ENCODE results near the gene LRRC75A.
A peak's percentile ranks its signal among the peaks of the same experiment; 100 is the strongest.

The LRRC75A gene

DNA sequence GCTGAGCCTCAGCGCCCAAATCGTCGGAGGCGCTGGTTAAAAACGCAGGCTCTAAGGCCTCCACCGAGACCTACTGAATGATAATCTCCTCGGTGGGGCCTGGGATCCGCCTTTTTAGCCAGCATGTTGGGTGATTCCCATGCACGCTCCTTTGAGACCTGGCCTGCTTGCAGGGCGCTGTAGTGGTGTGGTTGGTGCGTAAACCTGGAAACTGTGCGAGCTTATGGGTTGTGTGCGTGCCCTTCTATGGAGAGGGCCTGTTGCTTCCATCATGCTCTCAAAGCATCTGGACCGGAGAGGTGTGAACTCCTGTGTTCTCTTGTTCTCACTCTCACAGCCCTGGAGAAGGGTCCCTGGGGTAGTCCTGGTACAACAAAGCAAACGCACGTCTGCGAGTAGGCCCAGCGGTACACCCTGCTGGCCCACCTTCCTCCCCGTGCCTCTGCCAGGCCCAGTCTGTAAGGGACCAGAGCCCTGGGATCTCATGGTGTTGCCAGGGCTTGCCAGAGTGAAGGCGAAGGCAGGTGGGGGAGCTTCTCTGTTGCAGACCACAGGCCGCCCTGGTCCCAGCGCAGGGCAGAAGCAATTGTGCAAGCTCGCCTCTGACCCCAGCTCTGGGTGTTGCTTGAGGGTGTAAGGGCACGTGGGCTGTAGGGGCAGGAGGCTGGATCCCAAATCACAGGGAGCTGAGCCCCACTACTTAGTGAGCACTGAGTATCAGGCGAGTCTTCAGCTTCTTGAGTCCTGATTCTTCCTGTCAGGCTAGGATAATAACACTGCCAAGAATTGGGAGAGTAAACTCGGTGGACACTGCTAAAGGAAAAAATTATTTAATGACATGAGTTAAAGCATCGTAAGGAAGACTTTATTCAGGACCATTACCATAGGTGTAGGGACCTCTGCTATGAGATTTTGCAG is 879 bp upstream of the LRRC75A start:
- DNase-seq: no peak

DNA sequence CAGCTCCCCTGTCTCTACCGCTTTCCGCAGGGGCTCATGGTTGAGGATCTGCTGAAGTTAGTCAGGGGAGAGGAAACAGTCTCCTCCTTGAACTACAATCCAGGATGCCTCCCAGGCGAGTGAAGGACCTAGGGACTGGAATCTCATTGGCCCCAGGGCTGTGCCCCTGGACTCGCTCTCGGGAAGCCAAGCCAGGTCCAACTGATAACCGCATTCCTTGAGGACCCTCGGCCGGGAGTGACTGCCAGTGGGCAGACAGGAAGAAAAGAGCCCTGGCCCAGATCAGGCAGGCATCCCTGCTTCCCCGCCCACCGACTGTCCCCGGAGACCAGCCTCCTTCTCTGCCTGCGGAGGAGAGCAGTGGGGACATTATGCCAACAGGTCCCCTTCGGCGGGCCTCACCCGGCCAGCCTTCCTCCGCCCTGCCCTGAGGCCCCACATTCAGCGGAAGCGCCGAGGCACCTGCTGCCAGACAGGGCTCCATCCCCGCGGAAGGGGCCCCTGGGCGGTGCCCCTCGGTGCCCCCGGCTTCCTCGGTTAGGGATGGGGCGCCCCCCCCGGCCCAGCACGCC is 776 bp downstream of the LRRC75A start:
- no peak for DNase-seq

DNA sequence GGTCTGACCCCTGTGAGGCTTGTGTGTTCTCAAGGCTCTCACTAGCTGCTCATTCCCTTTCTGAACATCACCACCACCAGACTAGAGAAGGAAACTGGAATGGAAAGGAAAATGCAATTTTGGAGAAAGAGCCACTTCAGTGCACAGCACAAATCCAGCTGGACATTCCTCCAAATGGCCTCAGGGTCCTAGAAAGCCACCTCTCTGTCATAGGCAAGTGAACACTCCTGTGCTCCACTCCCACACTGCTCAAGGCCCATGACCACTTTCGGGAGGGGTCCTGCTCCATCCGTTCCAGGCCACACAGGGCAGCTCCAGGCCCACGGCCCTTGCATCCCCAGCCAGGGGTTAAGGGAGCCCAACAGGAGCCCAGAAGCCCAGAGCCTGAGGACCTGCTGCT is 2.6 kb downstream of the LRRC75A start:
- no peak for DNase-seq

DNA sequence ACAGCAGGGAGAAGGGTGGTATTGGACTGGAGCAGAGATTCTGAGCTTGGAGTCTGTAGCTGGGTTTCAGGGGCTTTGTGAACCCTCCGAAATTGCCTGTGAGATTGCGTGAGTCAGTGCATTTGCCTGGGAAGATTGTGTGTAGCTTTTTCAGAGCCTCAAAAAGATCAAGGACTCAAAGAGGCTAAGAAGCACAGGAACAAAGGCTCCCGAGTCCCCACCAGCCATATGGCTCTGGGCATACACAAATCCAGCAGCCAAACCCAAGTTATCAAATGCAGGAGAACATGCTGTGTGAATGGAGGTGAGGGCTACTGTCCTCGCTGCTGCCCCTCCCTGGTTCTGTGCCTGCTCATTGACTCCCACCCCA is 3.0 kb downstream of the LRRC75A start:
- DNase-seq: no peak

DNA sequence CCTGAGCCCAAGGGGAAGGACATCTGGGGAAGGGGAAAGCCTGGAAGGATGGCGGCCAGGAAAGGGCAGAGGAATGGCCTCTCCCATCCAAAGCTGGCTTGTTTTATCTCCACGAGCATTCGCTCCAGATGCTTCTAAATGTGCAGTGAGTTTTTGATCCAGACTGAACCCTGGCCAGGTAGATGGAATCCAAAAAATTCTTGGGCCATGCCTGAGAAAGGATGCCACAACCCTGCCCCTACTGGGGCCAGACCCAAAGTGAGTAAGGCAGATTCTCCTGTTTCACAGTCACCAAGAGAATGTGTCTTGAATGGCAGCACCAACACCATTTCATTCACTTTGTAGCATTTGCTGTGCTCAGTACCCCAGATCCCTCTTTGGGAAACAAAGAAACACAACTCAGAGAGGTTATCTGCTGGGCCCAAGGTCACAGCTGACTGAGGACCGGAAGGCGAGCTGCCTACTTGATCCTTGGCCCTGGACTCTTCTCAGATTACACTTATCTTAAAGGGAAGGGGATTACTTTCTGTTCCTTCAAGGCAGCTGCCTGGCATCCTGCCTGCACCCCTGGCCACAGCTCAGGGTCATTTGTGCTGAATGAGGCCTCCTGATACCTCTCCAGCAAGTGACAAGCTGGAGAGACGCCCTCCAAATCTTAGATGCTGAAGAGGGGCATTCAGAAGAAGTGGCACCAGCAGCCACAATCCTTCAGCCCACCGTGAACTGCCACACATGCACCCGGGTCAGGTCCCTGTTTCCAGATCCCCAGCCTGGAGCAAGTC is 3.6 kb downstream of the LRRC75A start:
- DNase-seq: no peak

DNA sequence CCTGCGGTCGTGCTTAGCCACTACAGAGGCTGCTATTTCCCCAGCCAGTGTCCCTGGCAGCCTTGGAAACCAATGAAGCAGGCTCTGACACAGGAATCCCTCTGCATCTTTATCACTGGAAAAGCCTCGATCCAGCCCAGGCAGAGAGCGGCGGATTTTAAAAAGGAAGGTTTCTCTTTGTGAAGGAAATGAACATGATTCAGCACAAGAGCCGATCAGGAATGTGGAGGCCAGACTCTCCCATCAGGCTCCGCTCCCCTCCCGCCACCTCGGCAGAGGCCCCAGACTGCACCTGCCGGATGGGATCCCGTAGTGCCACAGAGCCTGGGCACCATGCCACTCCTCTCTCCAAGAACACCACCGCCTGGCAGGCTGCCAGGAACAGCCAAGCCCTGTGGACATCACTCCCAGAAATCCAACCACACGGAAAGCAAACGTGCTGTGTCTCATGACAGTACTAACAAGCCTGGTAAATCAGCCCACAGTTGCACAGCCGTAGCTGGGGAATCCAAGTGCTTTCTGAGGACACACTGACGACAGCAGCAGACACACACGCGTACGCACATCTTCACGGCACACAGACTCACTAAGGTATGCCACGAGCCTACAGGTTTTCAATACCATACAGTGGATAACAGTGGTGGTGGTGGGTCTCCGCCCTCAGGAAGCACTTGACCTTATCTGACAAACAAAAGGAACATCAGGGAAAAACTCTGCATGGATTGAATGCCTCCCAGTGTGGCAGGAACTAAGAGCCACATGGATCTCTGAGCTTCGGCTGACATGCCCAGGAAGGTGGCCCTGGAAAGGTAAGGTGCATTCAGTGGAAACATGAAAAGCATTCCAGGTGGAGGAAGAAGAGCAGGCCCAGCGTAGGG is 5.4 kb downstream of the LRRC75A start:
- peak; percentile 83 for DNase-seq

DNA sequence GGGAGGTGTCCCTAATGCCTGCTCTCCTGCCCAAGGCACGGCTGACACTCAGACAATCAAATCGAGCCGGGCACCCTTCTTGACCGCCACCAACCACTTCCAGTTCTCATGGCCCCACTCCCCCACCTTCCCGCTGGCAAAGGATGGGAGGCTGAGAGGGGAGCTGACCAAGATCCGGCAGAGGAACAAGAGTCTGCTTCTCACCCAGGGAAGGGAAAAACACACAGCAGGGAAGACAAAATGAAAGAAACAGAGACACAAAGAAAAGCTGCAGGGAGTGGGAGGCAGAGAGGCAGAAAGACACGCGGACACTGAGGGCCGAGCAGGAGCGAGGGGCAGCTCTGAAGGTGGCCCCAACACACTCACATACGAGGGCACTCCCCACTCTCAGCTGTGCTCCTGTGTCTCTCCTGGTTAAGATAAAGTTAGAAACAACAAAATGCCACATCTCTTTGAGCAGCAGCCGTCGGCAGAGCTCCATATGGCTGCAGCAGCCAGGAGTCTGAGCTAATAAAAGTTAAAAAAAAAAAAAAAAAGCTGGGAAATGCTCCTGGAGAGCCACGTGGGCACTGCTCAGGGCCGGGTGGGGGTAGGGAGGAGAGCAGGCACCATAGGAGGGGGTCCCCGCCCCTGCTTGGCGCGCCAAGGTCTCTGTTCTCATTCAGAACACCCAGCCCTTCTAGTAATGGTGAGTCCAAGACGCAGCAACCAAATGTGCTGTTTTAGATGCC is 7.4 kb downstream of the LRRC75A start:
- no peak for DNase-seq

DNA sequence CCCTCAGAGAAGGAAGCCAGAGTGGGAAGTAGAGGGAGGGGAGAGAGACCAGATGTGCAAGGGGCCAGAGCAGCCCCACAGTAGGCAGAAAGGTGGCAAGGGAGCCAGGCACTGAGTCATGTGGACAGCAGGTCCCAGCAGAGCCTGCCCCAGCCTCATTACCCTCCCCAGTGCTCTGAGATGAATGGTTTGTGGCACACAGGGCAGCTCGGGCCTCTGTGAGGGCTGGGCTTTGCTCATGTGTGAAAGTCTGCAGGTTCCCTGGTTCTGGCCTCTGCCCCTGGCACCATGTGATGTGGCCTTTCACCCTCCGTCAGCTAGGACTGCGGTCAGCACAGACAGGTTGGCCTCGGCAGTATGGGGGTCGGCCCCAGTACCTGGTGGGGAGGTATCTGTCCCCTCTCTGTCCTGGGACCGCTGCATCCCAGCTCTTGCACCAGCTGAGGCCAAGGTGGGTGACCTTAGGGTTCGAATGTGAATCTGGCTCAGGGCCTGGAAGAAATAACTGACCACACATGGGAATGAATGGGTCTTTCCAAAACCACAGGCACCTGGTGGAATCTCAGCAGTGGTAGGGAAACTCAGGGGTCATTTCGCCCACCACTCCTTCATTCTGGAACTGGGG is 8.9 kb downstream of the LRRC75A start:
- DNase-seq: no peak

DNA sequence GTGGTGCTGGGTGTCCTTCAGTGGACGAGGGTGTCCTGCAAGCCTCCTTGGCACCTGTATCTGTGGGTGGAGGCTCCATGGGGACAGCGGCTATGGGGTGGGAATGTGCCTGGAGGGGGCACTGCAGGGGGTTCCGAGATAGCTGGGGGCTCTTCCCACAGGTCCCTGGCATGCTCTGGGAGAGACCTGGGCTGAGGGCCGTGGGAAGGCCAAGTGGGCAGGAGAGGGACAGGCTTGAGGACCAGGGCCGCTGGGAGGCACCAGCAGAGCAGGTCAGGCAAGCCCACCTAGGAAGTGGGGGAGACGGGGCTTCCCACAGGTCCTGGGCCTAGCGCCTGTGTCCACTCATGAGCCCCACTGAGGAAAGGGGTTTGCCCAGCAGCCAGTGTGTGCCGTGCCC is 9.7 kb downstream of the LRRC75A start:
- DNase-seq: no peak

DNA sequence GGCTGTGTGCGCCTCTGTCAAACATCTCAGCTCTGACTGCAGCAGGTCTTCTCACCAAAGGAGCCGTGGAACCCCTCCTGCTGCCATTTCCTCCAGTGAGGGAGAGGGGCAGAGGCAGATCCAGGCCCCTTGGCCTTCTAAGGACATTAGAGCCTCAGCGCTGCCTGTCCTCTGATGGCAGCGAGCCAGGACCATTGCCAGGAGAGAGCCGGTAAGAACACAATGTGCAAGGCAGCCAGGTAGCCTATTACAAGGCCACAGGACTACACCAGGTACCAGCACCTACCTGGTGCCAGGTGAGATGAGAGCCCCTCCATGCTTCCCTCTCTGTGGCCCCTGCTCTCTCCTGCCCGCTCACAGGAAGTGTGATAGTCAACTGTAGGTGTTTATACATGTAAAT is 11.0 kb downstream of the LRRC75A start:
- no peak for DNase-seq

DNA sequence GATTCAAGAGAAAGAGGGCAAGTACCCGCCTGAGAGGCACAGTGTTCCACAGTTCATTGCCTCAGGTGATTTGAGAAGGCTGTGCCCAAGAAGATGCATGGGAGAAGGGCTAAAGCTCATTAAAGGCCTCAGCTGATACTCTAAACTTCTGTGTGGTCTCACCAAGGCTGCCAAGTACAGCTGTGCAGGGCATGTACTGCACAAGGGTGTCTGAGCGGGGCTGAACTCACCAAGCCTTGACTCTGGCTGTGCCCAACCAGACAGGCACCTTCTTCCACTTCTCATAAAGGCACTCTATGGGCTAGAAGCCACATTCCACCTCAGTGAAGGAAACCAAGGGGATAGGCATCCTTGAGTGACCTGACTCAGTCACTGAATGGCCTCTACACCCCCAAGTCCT is 12.7 kb downstream of the LRRC75A start:
- DNase-seq: no peak

DNA sequence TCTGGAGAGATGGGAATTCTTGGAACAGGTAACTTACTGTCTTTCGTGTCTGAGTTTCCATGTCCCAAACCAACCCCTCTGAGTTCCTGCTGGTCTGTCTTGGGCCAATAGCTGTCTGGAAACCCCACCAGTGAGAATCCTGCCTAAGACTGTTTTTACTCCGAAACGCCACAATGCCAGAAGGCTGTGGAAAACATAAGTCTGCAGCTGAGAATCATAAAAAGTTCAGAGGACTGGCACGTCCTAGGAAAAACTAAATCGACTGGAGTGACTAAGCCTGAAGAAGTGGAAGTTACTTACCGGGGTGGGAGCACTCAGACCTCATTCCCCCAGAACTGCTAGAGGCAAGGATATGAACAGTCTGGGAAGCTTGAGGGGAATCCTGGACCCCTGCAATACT is 13.3 kb downstream of the LRRC75A start:
- no peak for DNase-seq

DNA sequence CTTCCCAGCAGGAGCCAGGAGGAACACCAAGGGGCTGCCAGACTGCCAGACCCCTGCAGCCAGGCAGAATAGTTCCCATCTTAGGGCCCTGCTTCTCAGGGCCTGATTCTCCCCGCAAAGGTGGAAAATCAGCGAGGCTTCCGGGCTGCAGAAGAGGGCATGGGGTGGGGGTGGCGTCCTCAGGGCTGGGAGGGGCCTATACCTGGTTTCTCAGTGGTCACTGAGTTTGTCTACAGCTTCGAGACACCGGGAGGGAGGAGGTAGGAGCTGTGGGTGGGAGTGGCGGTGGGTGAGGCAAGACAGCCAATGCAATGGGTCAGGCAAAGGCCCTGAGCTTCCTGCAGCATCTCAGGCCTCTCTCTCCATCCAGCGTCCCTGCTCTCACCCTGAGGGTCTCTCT is 14.3 kb downstream of the LRRC75A start:
- no peak for DNase-seq

DNA sequence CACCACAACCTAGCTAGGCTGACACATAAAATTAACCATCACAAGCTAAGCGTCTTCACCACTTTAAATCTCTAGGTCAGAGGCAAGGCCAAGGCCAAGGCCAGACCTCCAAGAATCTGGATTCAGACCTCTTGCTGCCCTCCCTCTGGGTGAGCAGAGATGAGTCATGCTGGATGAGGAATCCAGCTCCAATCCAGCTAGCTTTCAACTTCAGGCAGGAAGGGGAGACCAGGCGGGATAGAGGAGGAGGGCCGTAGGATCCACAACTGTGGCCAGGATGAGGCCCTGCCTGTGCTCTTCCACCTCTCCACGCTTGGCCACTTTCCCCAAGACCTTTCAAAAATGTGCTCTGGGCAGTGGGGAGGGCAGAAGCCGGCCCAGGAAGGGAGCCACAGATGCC is 14.7 kb downstream of the LRRC75A start:
- no peak for DNase-seq

DNA sequence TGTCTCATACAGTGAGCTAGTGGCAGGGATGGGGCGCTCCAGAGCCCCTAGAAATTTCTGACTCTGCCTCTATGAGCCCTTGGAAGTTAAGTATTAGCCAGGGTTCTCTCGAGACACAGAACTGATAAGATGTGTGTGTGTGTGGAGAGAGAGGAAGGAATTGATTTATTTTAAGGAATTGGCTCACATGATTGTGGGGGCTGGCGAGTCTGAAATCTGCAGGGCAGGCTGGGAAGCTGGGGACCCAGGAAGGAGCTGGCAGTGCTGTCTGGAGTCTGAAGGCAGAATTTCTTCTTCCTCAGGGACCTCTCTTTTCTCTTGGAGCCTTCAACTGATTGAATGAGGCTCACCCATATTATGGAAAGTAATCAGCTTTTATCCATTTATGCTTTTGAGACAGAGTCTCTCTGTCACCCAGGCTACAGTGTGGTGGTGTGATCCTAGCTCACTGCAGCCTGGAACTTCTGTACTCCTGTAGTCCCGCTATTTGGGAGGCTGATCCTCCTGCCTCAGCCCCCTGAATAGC is 16.8 kb downstream of the LRRC75A start:
- no peak for DNase-seq

DNA sequence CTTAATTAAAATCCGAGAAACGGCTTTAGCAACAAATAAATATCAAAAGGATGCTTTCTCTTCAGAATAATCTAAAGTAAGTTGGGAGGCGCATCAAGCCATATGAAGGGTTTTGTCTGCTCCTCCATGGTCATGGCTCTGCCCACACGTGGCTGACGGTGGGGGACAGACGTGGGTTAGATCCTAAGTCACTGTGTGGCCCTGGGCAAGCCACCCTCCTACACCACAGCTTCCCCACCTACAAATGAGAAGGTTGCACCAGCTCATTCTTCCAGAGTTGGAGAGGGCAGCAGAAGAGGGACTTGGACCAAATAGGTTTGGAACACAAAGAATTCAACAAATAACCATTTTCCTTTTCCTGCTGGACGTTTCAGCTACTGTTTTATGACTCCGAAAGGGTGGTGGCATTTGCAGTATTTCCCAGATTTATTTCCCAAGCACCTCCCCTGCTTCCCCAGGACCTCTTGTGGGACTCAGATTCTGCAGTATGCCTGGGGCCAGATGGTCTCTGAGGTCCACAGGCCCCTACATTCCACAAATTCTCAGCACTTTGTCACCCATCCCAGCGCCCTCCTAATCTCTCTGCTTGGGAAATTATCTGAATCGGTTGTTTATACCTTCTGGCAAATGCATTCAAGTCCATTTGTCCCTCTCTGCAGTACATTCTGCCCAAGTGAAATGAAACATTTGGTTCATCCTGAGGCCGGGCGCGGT is 17.8 kb downstream of the LRRC75A start:
- no peak for DNase-seq

DNA sequence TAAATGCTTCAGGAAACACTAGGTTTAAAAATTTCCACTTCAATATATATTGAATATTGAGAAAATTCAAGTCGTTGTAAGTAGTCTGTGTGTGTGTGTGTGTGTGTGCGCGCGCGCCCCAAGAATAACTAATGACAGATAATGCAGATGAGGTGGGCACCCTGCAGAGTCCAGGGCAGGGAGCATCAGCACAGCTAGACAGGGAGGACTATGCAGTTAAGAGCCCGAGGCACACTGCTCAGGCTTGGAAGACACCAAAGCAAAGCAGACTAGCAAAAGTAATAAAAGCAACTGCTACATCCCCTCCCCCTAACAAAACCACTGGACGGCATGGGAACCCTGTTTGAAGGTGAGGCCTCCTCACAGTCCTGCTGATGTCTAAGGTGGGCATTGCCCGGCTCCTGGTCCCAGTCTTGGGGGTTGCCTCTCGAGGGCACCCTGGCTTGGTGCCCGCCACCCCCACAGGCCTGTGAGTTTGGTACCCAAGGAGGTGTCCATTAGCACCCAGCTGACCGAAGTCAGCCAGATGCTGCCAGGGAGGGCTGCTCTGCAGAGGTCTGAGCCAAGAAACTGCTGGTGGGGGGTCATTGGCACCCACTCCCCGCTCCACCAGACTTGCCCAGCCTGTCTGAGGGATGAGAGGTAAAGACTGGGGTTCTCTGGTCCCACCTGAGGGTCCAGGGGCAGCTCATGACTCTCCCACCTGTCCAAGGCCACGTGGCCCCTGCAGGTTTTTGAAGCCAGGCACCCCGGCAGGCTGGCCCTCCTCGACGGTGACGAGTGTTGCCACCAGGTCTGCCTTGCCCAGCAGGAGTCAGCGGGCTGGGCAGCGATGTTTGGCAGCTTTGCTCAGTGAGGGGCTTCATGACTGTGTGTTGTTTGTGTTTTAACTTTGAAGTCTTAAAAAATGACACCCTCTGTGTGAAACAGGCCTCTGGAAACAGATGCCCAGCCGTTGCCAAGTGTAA is 18.7 kb downstream of the LRRC75A start:
- no peak for DNase-seq

DNA sequence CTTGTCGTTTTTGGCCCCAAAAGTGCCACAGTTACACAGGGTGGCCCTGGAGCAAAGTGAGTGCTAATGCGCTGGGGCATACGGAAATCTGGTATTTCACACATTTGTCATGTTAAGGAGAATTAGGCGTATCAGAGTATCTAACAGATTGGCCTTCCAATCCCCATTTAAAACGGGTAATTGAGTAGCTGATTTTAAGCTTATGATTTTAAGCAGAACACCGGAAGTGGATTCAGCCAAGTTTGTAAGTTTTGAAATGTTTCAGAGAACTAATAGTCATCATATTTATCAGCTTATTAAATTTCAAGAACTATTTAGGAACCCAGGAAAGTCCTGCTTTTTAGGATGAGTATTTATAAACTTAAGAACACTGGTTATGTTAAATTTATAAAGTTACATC is 19.5 kb downstream of the LRRC75A start:
- DNase-seq: no peak

DNA sequence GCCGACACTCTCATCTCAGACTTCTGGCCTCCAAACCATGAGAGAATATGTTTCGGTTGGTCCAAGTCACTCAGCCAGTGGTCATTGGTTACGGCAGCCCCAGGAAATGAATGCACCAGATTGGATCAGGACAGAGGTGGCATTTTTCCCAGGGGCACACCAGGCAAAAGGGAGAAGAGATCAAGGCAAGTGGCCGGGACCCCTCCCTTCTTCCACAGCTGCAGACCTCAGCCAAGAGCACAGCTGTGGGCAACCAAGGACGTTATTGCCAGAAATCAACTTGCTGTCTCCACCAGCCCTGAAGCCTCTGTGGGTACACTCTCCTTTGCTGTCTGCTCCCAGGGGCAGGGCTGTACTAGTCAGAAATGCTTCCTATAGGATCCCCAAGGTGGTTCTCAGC is 20.7 kb downstream of the LRRC75A start:
- no peak for DNase-seq

DNA sequence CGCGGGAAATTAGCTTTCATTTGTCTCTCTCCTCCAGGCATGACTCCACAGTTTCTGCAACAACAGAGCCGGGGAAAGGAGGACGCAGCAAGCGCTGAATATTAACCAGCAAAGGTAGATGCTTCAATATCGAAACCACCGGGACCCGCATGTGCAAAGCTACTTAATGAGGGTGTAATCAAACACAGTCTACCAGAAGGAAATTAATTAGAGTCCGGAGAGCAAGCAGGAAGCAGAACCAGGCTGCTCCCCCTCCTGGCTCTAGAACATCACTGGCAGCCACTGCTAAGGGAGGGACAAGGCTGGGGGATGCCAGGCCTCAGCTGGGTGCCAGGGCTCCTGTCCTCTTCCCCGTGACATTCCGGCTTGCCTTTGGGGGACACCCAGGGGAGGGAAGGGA is 21.7 kb downstream of the LRRC75A start:
- DNase-seq: no peak

Measured in NCI-H774 (cell line).